ENCODE results near the gene SLC39A7. TPM values are rescaled to one million over a fixed set of nuclear protein-coding genes. Genes with fewer than 3 reads are reported as not detected.

Gene SLC39A7
- total and polyA plus RNA-seq, 2 of the 13 experiments (the other 11 are each of a cell fraction or from before 2014, with no cell fraction given): 142 to 229 TPM

DNA sequence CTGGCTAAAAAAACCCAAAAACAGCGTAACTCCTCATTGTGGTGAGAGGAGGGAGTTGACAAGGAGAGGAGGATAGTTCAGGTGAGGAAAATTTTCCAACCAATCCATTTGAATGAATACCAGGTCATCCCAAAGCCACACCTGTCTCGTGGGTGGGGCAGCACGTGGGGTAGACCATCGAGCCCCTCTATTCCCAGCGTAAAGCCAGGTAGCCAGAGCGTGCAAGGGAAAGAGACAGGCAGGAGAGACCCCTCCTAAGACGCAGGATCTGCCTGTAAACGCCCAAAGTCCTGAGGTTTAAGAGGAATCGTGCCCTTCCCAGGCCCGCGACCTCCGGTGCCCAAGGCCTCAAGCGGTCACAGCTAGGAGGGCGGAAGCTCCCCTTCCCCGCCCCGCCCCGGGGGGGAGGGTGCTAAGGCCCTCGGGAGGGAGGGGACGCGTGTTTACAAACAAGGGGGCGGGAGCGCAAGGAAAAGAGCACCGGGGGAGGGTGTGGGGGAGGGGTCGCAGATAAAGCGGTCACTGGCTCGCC is 914 bp upstream of the SLC39A7 start (continued):
- TF ChIP-seq PAWR (CRISPR knock-in tag; IDR thresholded peaks at IDR 0.05; ENCODE audit: borderline replicate concordance): peak; percentile 84; the same call in 1 of the 2 replicates
- TF ChIP-seq ZFX (CRISPR knock-in tag; IDR thresholded peaks at IDR 0.05; ENCODE audit: low read depth): peak; percentile 94
- no peak for TF ChIP-seq RAD21 (CRISPR knock-in tag; IDR thresholded peaks at IDR 0.05)
- TF ChIP-seq, protein P1, sequence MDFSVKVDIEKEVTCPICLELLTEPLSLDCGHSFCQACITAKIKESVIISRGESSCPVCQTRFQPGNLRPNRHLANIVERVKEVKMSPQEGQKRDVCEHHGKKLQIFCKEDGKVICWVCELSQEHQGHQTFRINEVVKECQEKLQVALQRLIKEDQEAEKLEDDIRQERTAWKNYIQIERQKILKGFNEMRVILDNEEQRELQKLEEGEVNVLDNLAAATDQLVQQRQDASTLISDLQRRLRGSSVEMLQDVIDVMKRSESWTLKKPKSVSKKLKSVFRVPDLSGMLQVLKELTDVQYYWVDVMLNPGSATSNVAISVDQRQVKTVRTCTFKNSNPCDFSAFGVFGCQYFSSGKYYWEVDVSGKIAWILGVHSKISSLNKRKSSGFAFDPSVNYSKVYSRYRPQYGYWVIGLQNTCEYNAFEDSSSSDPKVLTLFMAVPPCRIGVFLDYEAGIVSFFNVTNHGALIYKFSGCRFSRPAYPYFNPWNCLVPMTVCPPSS (IDR thresholded peaks at IDR 0.05): no peak
- peak; percentile 97 for TF ChIP-seq SP5 (CRISPR knock-in tag; IDR thresholded peaks at IDR 0.05; ENCODE audit: borderline replicate concordance, low read depth)
- 0 out of 2 replicates have a peak, but pooled peaks have one; percentile 39 for TF ChIP-seq SOX5 (CRISPR knock-in tag; IDR thresholded peaks at IDR 0.05; ENCODE audit: borderline replicate concordance)
- no peak; the same call in 1 of the 2 replicates for TF ChIP-seq NFKB2 (CRISPR knock-in tag; IDR thresholded peaks at IDR 0.05; ENCODE audit: borderline replicate concordance)
- TF ChIP-seq PHF5A (CRISPR knock-in tag; IDR thresholded peaks at IDR 0.05; ENCODE audit: low read depth, unreplicated experiment): peak; percentile 94
- TF ChIP-seq HNF4G (IDR thresholded peaks at IDR 0.05; ENCODE audit: borderline replicate concordance, low read depth, low read length): no peak
- no peak for TF ChIP-seq HNF4G (CRISPR knock-in tag; IDR thresholded peaks at IDR 0.05; ENCODE audit: borderline replicate concordance, low read depth)
- no peak for TF ChIP-seq ZBTB21 (CRISPR knock-in tag; IDR thresholded peaks at IDR 0.05)
- TF ChIP-seq SP4 (CRISPR knock-in tag; IDR thresholded peaks at IDR 0.05): no peak
- TF ChIP-seq, protein P2, sequence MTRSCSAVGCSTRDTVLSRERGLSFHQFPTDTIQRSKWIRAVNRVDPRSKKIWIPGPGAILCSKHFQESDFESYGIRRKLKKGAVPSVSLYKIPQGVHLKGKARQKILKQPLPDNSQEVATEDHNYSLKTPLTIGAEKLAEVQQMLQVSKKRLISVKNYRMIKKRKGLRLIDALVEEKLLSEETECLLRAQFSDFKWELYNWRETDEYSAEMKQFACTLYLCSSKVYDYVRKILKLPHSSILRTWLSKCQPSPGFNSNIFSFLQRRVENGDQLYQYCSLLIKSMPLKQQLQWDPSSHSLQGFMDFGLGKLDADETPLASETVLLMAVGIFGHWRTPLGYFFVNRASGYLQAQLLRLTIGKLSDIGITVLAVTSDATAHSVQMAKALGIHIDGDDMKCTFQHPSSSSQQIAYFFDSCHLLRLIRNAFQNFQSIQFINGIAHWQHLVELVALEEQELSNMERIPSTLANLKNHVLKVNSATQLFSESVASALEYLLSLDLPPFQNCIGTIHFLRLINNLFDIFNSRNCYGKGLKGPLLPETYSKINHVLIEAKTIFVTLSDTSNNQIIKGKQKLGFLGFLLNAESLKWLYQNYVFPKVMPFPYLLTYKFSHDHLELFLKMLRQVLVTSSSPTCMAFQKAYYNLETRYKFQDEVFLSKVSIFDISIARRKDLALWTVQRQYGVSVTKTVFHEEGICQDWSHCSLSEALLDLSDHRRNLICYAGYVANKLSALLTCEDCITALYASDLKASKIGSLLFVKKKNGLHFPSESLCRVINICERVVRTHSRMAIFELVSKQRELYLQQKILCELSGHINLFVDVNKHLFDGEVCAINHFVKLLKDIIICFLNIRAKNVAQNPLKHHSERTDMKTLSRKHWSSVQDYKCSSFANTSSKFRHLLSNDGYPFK (CRISPR knock-in tag; IDR thresholded peaks at IDR 0.05; ENCODE audit: borderline replicate concordance): no peak
- peak; percentile 34 for TF ChIP-seq PPARG (CRISPR knock-in tag; conservative IDR thresholded peaks at IDR 0.05)
- TF ChIP-seq, protein P3, sequence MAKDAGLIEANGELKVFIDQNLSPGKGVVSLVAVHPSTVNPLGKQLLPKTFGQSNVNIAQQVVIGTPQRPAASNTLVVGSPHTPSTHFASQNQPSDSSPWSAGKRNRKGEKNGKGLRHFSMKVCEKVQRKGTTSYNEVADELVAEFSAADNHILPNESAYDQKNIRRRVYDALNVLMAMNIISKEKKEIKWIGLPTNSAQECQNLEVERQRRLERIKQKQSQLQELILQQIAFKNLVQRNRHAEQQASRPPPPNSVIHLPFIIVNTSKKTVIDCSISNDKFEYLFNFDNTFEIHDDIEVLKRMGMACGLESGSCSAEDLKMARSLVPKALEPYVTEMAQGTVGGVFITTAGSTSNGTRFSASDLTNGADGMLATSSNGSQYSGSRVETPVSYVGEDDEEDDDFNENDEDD (CRISPR knock-in tag; IDR thresholded peaks at IDR 0.05; ENCODE audit: borderline replicate concordance): peak; percentile 47; the same call in 1 of the 2 replicates
- no peak for TF ChIP-seq ZNF619 (CRISPR knock-in tag; IDR thresholded peaks at IDR 0.05)
- TF ChIP-seq, protein P4, sequence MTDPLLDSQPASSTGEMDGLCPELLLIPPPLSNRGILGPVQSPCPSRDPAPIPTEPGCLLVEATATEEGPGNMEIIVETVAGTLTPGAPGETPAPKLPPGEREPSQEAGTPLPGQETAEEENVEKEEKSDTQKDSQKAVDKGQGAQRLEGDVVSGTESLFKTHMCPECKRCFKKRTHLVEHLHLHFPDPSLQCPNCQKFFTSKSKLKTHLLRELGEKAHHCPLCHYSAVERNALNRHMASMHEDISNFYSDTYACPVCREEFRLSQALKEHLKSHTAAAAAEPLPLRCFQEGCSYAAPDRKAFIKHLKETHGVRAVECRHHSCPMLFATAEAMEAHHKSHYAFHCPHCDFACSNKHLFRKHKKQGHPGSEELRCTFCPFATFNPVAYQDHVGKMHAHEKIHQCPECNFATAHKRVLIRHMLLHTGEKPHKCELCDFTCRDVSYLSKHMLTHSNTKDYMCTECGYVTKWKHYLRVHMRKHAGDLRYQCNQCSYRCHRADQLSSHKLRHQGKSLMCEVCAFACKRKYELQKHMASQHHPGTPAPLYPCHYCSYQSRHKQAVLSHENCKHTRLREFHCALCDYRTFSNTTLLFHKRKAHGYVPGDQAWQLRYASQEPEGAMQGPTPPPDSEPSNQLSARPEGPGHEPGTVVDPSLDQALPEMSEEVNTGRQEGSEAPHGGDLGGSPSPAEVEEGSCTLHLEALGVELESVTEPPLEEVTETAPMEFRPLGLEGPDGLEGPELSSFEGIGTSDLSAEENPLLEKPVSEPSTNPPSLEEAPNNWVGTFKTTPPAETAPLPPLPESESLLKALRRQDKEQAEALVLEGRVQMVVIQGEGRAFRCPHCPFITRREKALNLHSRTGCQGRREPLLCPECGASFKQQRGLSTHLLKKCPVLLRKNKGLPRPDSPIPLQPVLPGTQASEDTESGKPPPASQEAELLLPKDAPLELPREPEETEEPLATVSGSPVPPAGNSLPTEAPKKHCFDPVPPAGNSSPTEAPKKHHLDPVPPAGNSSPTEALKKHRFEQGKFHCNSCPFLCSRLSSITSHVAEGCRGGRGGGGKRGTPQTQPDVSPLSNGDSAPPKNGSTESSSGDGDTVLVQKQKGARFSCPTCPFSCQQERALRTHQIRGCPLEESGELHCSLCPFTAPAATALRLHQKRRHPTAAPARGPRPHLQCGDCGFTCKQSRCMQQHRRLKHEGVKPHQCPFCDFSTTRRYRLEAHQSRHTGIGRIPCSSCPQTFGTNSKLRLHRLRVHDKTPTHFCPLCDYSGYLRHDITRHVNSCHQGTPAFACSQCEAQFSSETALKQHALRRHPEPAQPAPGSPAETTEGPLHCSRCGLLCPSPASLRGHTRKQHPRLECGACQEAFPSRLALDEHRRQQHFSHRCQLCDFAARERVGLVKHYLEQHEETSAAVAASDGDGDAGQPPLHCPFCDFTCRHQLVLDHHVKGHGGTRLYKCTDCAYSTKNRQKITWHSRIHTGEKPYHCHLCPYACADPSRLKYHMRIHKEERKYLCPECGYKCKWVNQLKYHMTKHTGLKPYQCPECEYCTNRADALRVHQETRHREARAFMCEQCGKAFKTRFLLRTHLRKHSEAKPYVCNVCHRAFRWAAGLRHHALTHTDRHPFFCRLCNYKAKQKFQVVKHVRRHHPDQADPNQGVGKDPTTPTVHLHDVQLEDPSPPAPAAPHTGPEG (CRISPR knock-in tag; IDR thresholded peaks at IDR 0.05): peak; percentile 34; the same call in 1 of the 2 replicates
- peak; percentile 63; the same call in 1 of the 2 replicates for TF ChIP-seq SNAI1 (CRISPR knock-in tag; IDR thresholded peaks at IDR 0.05; ENCODE audit: borderline replicate concordance)
